HepG2 (cell line): ENCODE results near the gene FOXD2. TPM values are rescaled to one million over a fixed set of nuclear protein-coding genes. Genes with fewer than 3 reads are reported as not detected.

Experiments used
- ATAC-seq: fragments of 200-7000 bp; cut with Tn5 transposase; 3 replicates; pipeline ENCODE4 v1.9.1; 2020; ENCODE audit warnings: mild to moderate bottlenecking, moderate library complexity
- BruUV-seq: library from RNA; stranded (reverse); fragments of 400-500 nt; replicated peaks from 2 replicates; lab custom pipeline; 2021; lab: Mats Ljungman, UMichigan
- CTCF ChIA-PET: fragments of 300-600 bp; formaldehyde crosslinking; extraction: SDS; loops from one replicate; lab custom pipeline; 2021; ENCODE audit warnings: low total read pairs, inconsistent platforms, low intra/inter-chr PET ratio; lab: Yijun Ruan, JAX
- POLR2A ChIA-PET: fragments of 350-600 bp; sonication (Branson Sonifier 250); formaldehyde crosslinking; loops from one replicate; lab custom pipeline; 2020; ENCODE audit warnings: antibody characterized with exemption, inconsistent platforms; lab: Yijun Ruan, JAX
- DNase-seq: peaks from one replicate; pipeline ENCODE4 v3.0.0-alpha.2; 2015; ENCODE audit warnings: low spot score
- FAIRE-seq: peaks from 3 replicates; lab custom pipeline; 2011; peaks lifted over from hg19 to GRCh38; lab: Jason Lieb, UNC
- H2AFZ ChIP-seq: one replicate; pipeline ENCODE4 v1.6.1; 2011; ENCODE audit warnings: low read length, inconsistent platforms
- H3K27ac ChIP-seq: fragments of 300-600 bp; 3 replicates; pipeline ENCODE4 v1.8.0; 2011; ENCODE audit warnings: mixed run types, mild to moderate bottlenecking, mixed read lengths, low read length, inconsistent platforms; ENCODE audit not compliant: insufficient read depth; ENCODE audit errors: extremely low read length
- H3K27me3 ChIP-seq, 2 experiments: fragments of 200-600 bp in 1 of 2; 2 replicates in 1 of 2; 3 replicates in 1 of 2; pipeline versions ENCODE4 v1.6.0 to v1.8.0; 2011; ENCODE audit warnings: low read length in 2 of 2, mild to moderate bottlenecking in 2 of 2, moderate library complexity in 2 of 2, inconsistent platforms in 1 of 2; ENCODE audit not compliant: insufficient read depth in 2 of 2, control insufficient read depth in 1 of 2
- H3K36me3 ChIP-seq, 2 experiments: fragments of 200-600 bp in 1 of 2; replicated peaks in 1 of 2; 2 replicates in 1 of 2; 3 replicates in 1 of 2; pipeline versions ENCODE4 v1.5.1 to v1.8.0; 2011; ENCODE audit warnings: low read length in 2 of 2, inconsistent platforms in 1 of 2; ENCODE audit not compliant: insufficient read depth in 2 of 2, control insufficient read depth in 1 of 2
- H3K4me1 ChIP-seq: 2 replicates; pipeline ENCODE4 v1.5.1; 2012; ENCODE audit warnings: low read length, inconsistent platforms; ENCODE audit not compliant: insufficient read depth
- H3K4me2 ChIP-seq: 2 replicates; pipeline ENCODE4 v1.6.0; 2011; ENCODE audit warnings: low read depth, low read length, inconsistent platforms
- H3K4me3 ChIP-seq, 3 experiments: fragments of 200-600 bp in 1 of 3; sonication (generic), shearing (Covaris generic) in 1 of 3; replicated peaks in 1 of 3; 2 replicates each; pipeline ENCODE4 v1.5.1; 2011 to 2016; ENCODE audit warnings: low read length in 3 of 3, inconsistent platforms in 2 of 3, low read depth in 2 of 3, mild to moderate bottlenecking in 2 of 3, control low read depth in 1 of 3, mixed read lengths in 1 of 3; ENCODE audit not compliant: insufficient read depth in 1 of 3
- H3K79me2 ChIP-seq: one replicate; pipeline ENCODE4 v1.6.1; 2011; ENCODE audit warnings: low read length, inconsistent platforms; ENCODE audit not compliant: insufficient read depth
- H3K9ac ChIP-seq: 2 replicates; pipeline ENCODE4 v1.6.0; 2011; ENCODE audit warnings: mild to moderate bottlenecking, low read depth, low read length, inconsistent platforms; ENCODE audit not compliant: insufficient read depth
- H3K9me3 ChIP-seq: 2 replicates; pipeline ENCODE4 v1.5.1; 2012; ENCODE audit warnings: mild to moderate bottlenecking, low read length
- H4K20me1 ChIP-seq: 2 replicates; pipeline ENCODE4 v1.6.0; 2011; ENCODE audit warnings: inconsistent platforms, mild to moderate bottlenecking, low read length, moderate library complexity; ENCODE audit not compliant: insufficient read depth
- ELK4 ChIP-seq: sonication (generic); formaldehyde crosslinking; IDR thresholded peaks from 2 replicates; pipeline ENCODE4 v1.9.0; 2021; ENCODE audit warnings: missing genetic modification reagents, borderline replicate concordance
- FOXA1 ChIP-seq, 2 experiments: fragments of 450-650 bp in 1 of 2; sonication (generic) in 1 of 2; formaldehyde crosslinking in 1 of 2; IDR thresholded peaks; 2 replicates each; pipeline versions ENCODE4 v1.4.0 to v1.6.1; 2016 to 2020; ENCODE audit warnings: missing genetic modification reagents in 1 of 2
- KDM1A ChIP-seq: IDR thresholded peaks from 2 replicates; pipeline ENCODE4 v1.6.1; 2016; ENCODE audit warnings: missing compliant biosample characterization
- REL ChIP-seq: sonication (generic); formaldehyde crosslinking; conservative IDR thresholded peaks from 2 replicates; pipeline ENCODE4 v1.8.0; 2022; ENCODE audit warnings: mild to moderate bottlenecking, missing genetic modification reagents, moderate library complexity
- ZNF629 ChIP-seq: sonication (generic); formaldehyde crosslinking; conservative IDR thresholded peaks from 2 replicates; pipeline ENCODE4 v1.5.0; 2020; ENCODE audit warnings: missing genetic modification reagents
- ZNF768 ChIP-seq: sonication (generic); formaldehyde crosslinking; IDR thresholded peaks from 2 replicates; pipeline ENCODE4 v1.4.0; 2020; ENCODE audit warnings: missing genetic modification reagents
- WGBS: methylation state at CpG from one replicate; pipeline ENCODE4 v1.1.6; 2017; ENCODE audit warnings: low lambda C conversion rate; 5-methylcytosine and 5-hydroxymethylcytosine counted together
- in situ Hi-C: cut with HindIII; loops from 2 replicates; pipeline ENCODE4 v1.10.0; 2017; ENCODE audit warnings: low pct_unique_long_range_greater_than_20kb; ENCODE audit not compliant: extremely low pct_ligation_motif_present
- intact Hi-C: fragments of 100-400 bp; cut with micrococcal nuclease; formaldehyde crosslinking; loops from one replicate; pipeline ENCODE4 v1.10.0; 2022; ENCODE audit not compliant: unreplicated experiment
- polyA plus RNA-seq, 8 experiments: library from polyadenylated mRNA; depleted of rRNA in 3 of 8; stranded (reverse) in 7 of 8; unstranded in 1 of 8; fragments of >200 nt; fragmentation: Illumina TruSeq in 4 of 8; extraction: Trizol in 4 of 8; gene quantifications; 2 replicates each; pipeline versions ENCODE4 v1.2.1 to v1.2.3, GENCODE V29; 2011 to 2016; ENCODE audit warnings: low read depth in 4 of 8, missing spikeins in 1 of 8, mixed read lengths in 1 of 8; ENCODE audit not compliant: insufficient read depth in 1 of 8
- total RNA-seq, 5 experiments: library from RNA; depleted of rRNA; stranded (reverse); fragments of >200 nt; fragmentation: Illumina TruSeq; extraction: Trizol; gene quantifications; 2 replicates each; pipeline ENCODE4 v1.2.3, GENCODE V29; 2016; ENCODE audit warnings: low read depth in 1 of 5

Gene FOXD2
- total and polyA plus RNA-seq, 2 of the 13 experiments (the other 11 are each of a cell fraction or from before 2014, with no cell fraction given), result 0.01 to 0.09 TPM

DNA sequence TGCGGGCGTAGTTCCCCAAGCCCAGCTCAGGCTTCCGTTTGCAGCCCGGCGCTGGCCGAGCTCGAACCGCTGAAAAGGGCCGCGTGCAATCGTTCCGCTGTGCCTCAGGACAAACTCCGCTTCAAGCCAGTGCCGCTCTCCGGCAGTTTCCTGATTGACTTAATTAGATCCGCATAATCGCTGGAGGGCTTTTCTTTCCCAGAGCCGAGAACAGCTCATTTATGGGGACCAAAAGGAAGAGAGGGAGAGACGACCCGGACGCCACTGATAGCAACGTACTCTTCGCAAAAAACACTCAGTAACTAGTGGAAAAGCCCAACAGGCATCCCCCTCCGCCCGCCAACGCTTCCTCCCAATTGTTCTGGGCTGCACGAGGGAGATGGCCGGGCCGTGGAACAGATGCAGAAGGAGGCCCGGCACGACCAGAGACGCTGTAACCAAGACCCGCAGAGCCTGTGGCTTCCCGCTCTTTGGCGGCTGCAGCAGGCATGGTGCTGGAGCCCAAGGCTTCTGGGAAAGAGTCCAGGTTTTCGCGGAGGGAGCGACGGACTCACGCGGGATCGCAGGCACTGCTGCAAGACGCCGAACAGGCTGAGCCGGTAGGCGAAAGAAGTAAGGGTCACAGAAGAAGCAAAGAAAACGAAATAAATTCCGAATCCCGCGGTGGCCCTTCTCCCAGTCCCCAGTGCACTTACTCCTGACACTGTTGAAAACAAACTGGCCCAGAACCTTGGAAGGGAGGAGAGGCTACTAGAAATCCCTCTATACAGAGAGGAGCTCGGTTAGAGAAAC lies 3.6 kb upstream of the FOXD2 start:
- ChIA-PET POLR2A (interaction anchor here (1.3 kb wide), 1 partner anchor 43 kb away, joined by 3 read pairs; no protein-coding TSS in a partner anchor), CTCF (no interaction called here)
- WGBS, result 97% methylated on average over 47 of the region's 51 CpGs
- no peaks in the 10 kb centered on the region for H3K79me2 ChIP-seq
- in situ Hi-C loops, result no loop called here
- no peaks in the 10 kb centered on the region for H3K27me3 ChIP-seq
- H3K36me3 ChIP-seq, result no peaks in the 10 kb centered on the region
- no TSS peak for BruUV-seq
- no peak overlapping the region for H2AFZ ChIP-seq
- no peak for DNase-seq
- H3K9ac ChIP-seq, result no peak overlapping the region
- H3K4me2 ChIP-seq, result no peak overlapping the region
- no peak for FAIRE-seq
- H3K9me3 ChIP-seq, result no peaks in the 10 kb centered on the region
- H4K20me1 ChIP-seq, result no peaks in the 10 kb centered on the region
- intact Hi-C loops, result no loop called here
- no peak overlapping the region for H3K4me3 ChIP-seq
- ATAC-seq, result no peak
- peaks cover 21% of the 10 kb centered on the region for H3K4me1 ChIP-seq
- TF ChIP-seq ZNF768 (peak; percentile 22; the same call in 1 of the 2 replicates), ELK4 (no peak)
- H3K27ac ChIP-seq, result no peak overlapping the region

- Histone ChIP-seq H4K20me1 (0 out of 2 replicates have a peak, but pooled peaks cover 2% of the 10 kb centered on the region), H3K4me3 (peak overlapping the region in 1 of 3 experiments; percentile 78; a peak in 1 of 6 replicates), H3K9me3 (no peaks in the 10 kb centered on the region), H3K27ac (no peak overlapping the region), H3K79me2 (no peaks in the 10 kb centered on the region), H3K36me3 (no peaks in the 10 kb centered on the region), H3K4me2 (peak overlapping the region; percentile 74), H3K27me3 (peaks cover 0 to 13% of the 10 kb centered on the region in 2 experiments; a peak in 3 of 5 replicates), H3K9ac (no peak overlapping the region), H3K4me1 (peaks cover 21% of the 10 kb centered on the region), H2AFZ (no peak overlapping the region)
- ATAC-seq (no peak), DNase-seq (no peak), FAIRE-seq (no peak)
- no peak for TF ChIP-seq KDM1A (CRISPR knock-in tag)
- 0 out of 2 replicates have a peak, but pooled peaks have one; percentile 3 for TF ChIP-seq REL (CRISPR knock-in tag)
- TF ChIP-seq FOXA1 (IDR thresholded peaks at IDR 0.05), result no peak
- TF ChIP-seq FOXA1 (CRISPR knock-in tag; IDR thresholded peaks at IDR 0.05), result no peak
- TF ChIP-seq ZNF629 (CRISPR knock-in tag), result peak; percentile 73
- ChIA-PET POLR2A (interaction anchor here (1.0 kb wide), 1 partner anchor 42 kb away, joined by 3 read pairs; no protein-coding TSS in a partner anchor), CTCF (interaction anchor here (3.9 kb wide), 1 partner anchor 275 kb away, joined by 34 read pairs; no protein-coding TSS in a partner anchor)
- TSS peak; percentile 49 for BruUV-seq
- 81% methylated on average over 6 of the region's 6 CpGs for WGBS
- in situ Hi-C loops, result no loop called here
- intact Hi-C loops, result no loop called here
These were observed 2.1 kb upstream of the FOXD2 start for GRCh38 chr1:47435506-47436303.
